ENCODE results near the gene PARN.

DNA sequence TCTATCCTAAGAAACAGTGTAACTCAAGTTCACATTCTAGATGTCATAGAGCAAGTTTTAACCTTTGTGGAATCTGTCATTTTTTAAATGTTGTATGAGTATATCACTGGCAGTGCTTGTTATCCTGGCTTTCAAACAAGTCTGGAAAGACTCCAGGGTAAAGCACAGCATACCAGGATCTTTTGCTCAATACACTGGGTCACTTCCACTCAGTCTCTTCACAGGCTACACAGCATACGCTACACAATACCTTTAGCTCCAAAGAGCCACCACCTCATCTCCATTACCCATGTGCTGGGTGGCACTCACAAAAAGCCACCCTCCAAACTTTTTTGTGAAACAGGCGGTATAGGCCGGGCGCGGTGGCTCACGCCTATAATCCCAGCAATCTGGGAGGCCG is 69.5 kb downstream of the PARN start:
- TF ChIP-seq ARNTL (CRISPR knock-in tag; IDR thresholded peaks at IDR 0.05; ENCODE audit: borderline replicate concordance, low read depth) (no peak), GLIS3 (CRISPR knock-in tag; IDR thresholded peaks at IDR 0.05) (no peak), RARB (CRISPR knock-in tag; IDR thresholded peaks at IDR 0.05) (no peak), ESRRG (CRISPR knock-in tag; IDR thresholded peaks at IDR 0.05) (no peak), ZNF8 (CRISPR knock-in tag; IDR thresholded peaks at IDR 0.05) (no peak), ZFP3 (CRISPR knock-in tag; IDR thresholded peaks at IDR 0.05) (no peak), BACH2 (CRISPR knock-in tag; IDR thresholded peaks at IDR 0.05; ENCODE audit: borderline replicate concordance) (no peak), TCF4 (CRISPR knock-in tag; IDR thresholded peaks at IDR 0.05; ENCODE audit: borderline replicate concordance) (no peak)

Measured in SK-N-SH treated with all-trans-retinoic acid at 6 μM for 48 hours (cell line).